ENCODE results near the gene MAP3K21. TPM values are rescaled to one million over a fixed set of nuclear protein-coding genes. Genes with fewer than 3 reads are reported as not detected.

MAP3K21 gene
- total RNA-seq, 4 donors from 2014 or later = 6.1 to 16.6 (median 10.6) TPM

GRCh38 chr1:233368789-233369130 lies 41.2 kb downstream of the MAP3K21 start:
- intact Hi-C loops (cut with DNase I; ENCODE audit: low total_unique reads) = no loop called here
- 88 to 90% methylated on average over 1 of the region's 1 CpG for WGBS, 2 donors
- no peak for TF ChIP-seq POLR2A (IDR thresholded peaks at IDR 0.05)
- no peak for TF ChIP-seq CTCF (IDR thresholded peaks at IDR 0.05)
- DNase-seq (ENCODE audit: low spot score in 2 of 2) = no peak
- no peak overlapping the region for H3K4me3 ChIP-seq (ENCODE audit: low read depth, poor library complexity, severe bottlenecking)

- TF ChIP-seq POLR2A (IDR thresholded peaks at IDR 0.05) (no peak), CTCF (IDR thresholded peaks at IDR 0.05) (no peak)
- H3K4me3 ChIP-seq (ENCODE audit: low read depth, poor library complexity, severe bottlenecking) = no peak overlapping the region
- DNase-seq (ENCODE audit: low spot score in 2 of 2) = no peak
- intact Hi-C loops (cut with DNase I; ENCODE audit: low total_unique reads) = no loop called here
- WGBS, 2 donors = 84% methylated on average over 12 of the region's 12 CpGs
Measured at GRCh38 chr1:233372218-233373120, 44.9 kb downstream of the MAP3K21 start.

GRCh38 chr1:233373226-233373625 lies 45.7 kb downstream of the MAP3K21 start:
- 92% methylated on average over 6 of the region's 6 CpGs for WGBS, 2 donors
- no peak overlapping the region for H3K4me3 ChIP-seq (ENCODE audit: low read depth, poor library complexity, severe bottlenecking)
- DNase-seq (ENCODE audit: low spot score in 2 of 2) = no peak
- intact Hi-C loops (cut with DNase I; ENCODE audit: low total_unique reads) = no loop called here
- TF ChIP-seq CTCF (IDR thresholded peaks at IDR 0.05) = no peak

GRCh38 chr1:233375653-233376052 lies 48.1 kb downstream of the MAP3K21 start:
- intact Hi-C loops (cut with DNase I; ENCODE audit: low total_unique reads) = no loop called here
- DNase-seq (ENCODE audit: low spot score in 2 of 2) = no peak

GRCh38 chr1:233376382-233377110 lies 49.0 kb downstream of the MAP3K21 start:
- H3K4me3 ChIP-seq (ENCODE audit: low read depth, poor library complexity, severe bottlenecking) = no peak overlapping the region
- TF ChIP-seq POLR2A (IDR thresholded peaks at IDR 0.05) = no peak
- TF ChIP-seq CTCF (IDR thresholded peaks at IDR 0.05) = no peak
- WGBS, 2 donors = 69 to 73% methylated on average over 5 of the region's 5 CpGs
- DNase-seq (ENCODE audit: low spot score in 2 of 2) = no peak
- intact Hi-C loops (cut with DNase I; ENCODE audit: low total_unique reads) = no loop called here

More at GRCh38 chr1:233375653-233376052, 48.1 kb downstream of the MAP3K21 start:
- TF ChIP-seq CTCF (IDR thresholded peaks at IDR 0.05) (no peak), POLR2A (IDR thresholded peaks at IDR 0.05) (no peak)
- no peak overlapping the region for H3K4me3 ChIP-seq (ENCODE audit: low read depth, poor library complexity, severe bottlenecking)
- 61 to 69% methylated on average over 2 of the region's 2 CpGs for WGBS, 2 donors
